ENCODE results near the gene UBE2V1. TPM values are rescaled to one million over a fixed set of nuclear protein-coding genes. Genes with fewer than 3 reads are reported as not detected.

Gene UBE2V1
- polyA plus RNA-seq, 1 of the 3 experiments (the other 2 are of a cell fraction), result 99.7 TPM

GRCh38 chr20:50049442-50050026, 63.4 kb downstream of the UBE2V1 start (continued):
- TF ChIP-seq IRF3 (IDR thresholded peaks at IDR 0.05; ENCODE audit: low read depth, low read length), result no peak
- TF ChIP-seq MEF2A (IDR thresholded peaks at IDR 0.05; ENCODE audit: borderline replicate concordance, low read depth), result no peak
- no peak for TF ChIP-seq ELF1 (IDR thresholded peaks at IDR 0.05)
- no peak for TF ChIP-seq TCF12 (IDR thresholded peaks at IDR 0.05)
- no peak for TF ChIP-seq RAD21 (IDR thresholded peaks at IDR 0.05; ENCODE audit: low read length)
- no peak for TF ChIP-seq CHD2 (IDR thresholded peaks at IDR 0.05; ENCODE audit: low read length, partially characterized antibody)
- no peak for TF ChIP-seq MAX (IDR thresholded peaks at IDR 0.05; ENCODE audit: low read depth)
- TF ChIP-seq ZBTB33 (IDR thresholded peaks at IDR 0.05; ENCODE audit: borderline replicate concordance, low read depth), result no peak

- no peak for DNase-seq
- Histone ChIP-seq H3K36me3 (replicated peaks in 1 of 2; ENCODE audit: control insufficient read depth in 1 of 2, insufficient read depth in 2 of 2, low read length in 1 of 2) (no peaks in the 10 kb centered on the region), H3K9ac (no peak overlapping the region), H2AFZ (ENCODE audit: low read depth) (peak overlapping the region; percentile 54), H3F3A (replicated peaks; ENCODE audit: insufficient read depth) (peaks cover 14% of the 10 kb centered on the region), H3K4me2 (no peak overlapping the region), H3K4me1 (ENCODE audit: control insufficient read depth in 1 of 2, insufficient read depth in 2 of 2, low read depth in 1 of 2, low read length in 1 of 2) (peaks cover 14 to 32% of the 10 kb centered on the region in 2 experiments; a peak in 2 of 4 replicates), H3K4me3 (ENCODE audit: low read depth in 2 of 2, low read length in 1 of 2) (no peak overlapping the region), H3K27me3 (ENCODE audit: insufficient read depth) (no peaks in the 10 kb centered on the region), H3K9me2 (no peaks in the 10 kb centered on the region), H3K27ac (ENCODE audit: low read depth in 2 of 2, low read length in 1 of 2) (peak overlapping the region; percentile 30 to 66; a peak in 3 of 4 replicates), H3K9me3 (no peaks in the 10 kb centered on the region), H3K79me2 (ENCODE audit: insufficient read depth) (no peaks in the 10 kb centered on the region), H4K20me1 (ENCODE audit: insufficient read depth) (no peaks in the 10 kb centered on the region)
- TF ChIP-seq NRF1 (IDR thresholded peaks at IDR 0.05; ENCODE audit: low read depth, low read length) (no peak), YY1 (IDR thresholded peaks at IDR 0.05; ENCODE audit: low read depth) (no peak), ELF1 (IDR thresholded peaks at IDR 0.05) (no peak), TEAD4 (IDR thresholded peaks at IDR 0.05; ENCODE audit: borderline replicate concordance, insufficient read depth) (no peak), SMC3 (IDR thresholded peaks at IDR 0.05; ENCODE audit: low read depth, low read length) (no peak), RXRA (IDR thresholded peaks at IDR 0.05; ENCODE audit: borderline replicate concordance, low read depth) (no peak), FOXJ3 (CRISPR knock-in tag; IDR thresholded peaks at IDR 0.05) (no peak), CTCF (IDR thresholded peaks at IDR 0.05) (no peak), NFIC (IDR thresholded peaks at IDR 0.05; ENCODE audit: borderline replicate concordance) (peak; percentile 43; the same call in 1 of the 2 replicates)
- 62% methylated on average over 14 of the region's 16 CpGs for WGBS (ENCODE audit: low lambda C conversion rate)
- CTCF ChIA-PET, result interaction anchor here (1.2 to 2.4 kb wide), 4 partner anchors 23 to 70 kb away, joined by 3 to 15 read pairs (median 5); no protein-coding TSS in a partner anchor
- POLR2A ChIA-PET, result interaction anchor here (0.7 kb wide), 1 partner anchor 32 kb away, joined by 5 read pairs; no protein-coding TSS in a partner anchor
Measured at GRCh38 chr20:50048420-50049166, 64.4 kb downstream of the UBE2V1 start.

Measured in SK-N-SH (cell line).